Peyer's patch (tissue), 4 donors: Measurements from ENCODE around the gene LRBA. TPM values are rescaled to one million over a fixed set of nuclear protein-coding genes. Genes with fewer than 3 reads are reported as not detected.
"Not testable (repeated sequence)": the region's sequence is repeated elsewhere in the genome, so short reads cannot be mapped to it uniquely, and the experiment has no call there.

Experiments
- DNase-seq, 3 donors: peaks; one replicate each; pipeline ENCODE4 v3.0.0-alpha.2; 2017 to 2019
- H3K27ac ChIP-seq, 4 donors: fragments of 200-600 bp; sonication (generic); one replicate each; pipeline ENCODE4 v1.5.1; 2016 to 2019
- H3K27me3 ChIP-seq, 2 donors: fragments of 200-600 bp; sonication (generic); one replicate each; pipeline ENCODE4 v1.5.1; 2019
- H3K36me3 ChIP-seq, 3 donors: fragments of 200-600 bp; sonication (generic); one replicate each; pipeline ENCODE4 v1.5.1; 2016 to 2019
- H3K4me1 ChIP-seq, 4 donors: fragments of 200-600 bp; sonication (generic); one replicate each; pipeline ENCODE4 v1.5.1; 2016 to 2019
- H3K4me3 ChIP-seq, 4 donors: fragments of 200-600 bp; sonication (generic); 1 replicate in 3 of 4; 2 replicates in 1 of 4; pipeline ENCODE4 v1.5.1; 2016 to 2019; ENCODE audit warnings: mild to moderate bottlenecking in 1 of 4
- H3K9me3 ChIP-seq, 4 donors: fragments of 200-600 bp; sonication (generic); one replicate each; pipeline ENCODE4 v1.5.1; 2016 to 2019; ENCODE audit warnings: mild to moderate bottlenecking in 1 of 4
- CTCF ChIP-seq, 6 experiments: fragments of 450-650 bp in 4 of 6; fragments of 200-600 bp in 2 of 6; sonication (generic) in 1 of 6; IDR thresholded peaks; one replicate each; pipeline ENCODE4 v1.5.1; 2017 to 2019; ENCODE audit warnings: antibody characterized with exemption in 6 of 6, mild to moderate bottlenecking in 3 of 6, moderate library complexity in 1 of 6
- POLR2A ChIP-seq, 2 donors: fragments of 450-650 bp; IDR thresholded peaks; one replicate each; pipeline ENCODE4 v1.5.1; 2017; ENCODE audit warnings: antibody characterized with exemption in 2 of 2, mild to moderate bottlenecking in 2 of 2, moderate library complexity in 2 of 2
- total RNA-seq, 4 donors: library from RNA; depleted of rRNA; stranded (reverse); fragments of >200 nt; gene quantifications; one replicate each; pipeline ENCODE4 v1.1.0, GENCODE V29; 2016

LRBA gene
- total RNA-seq, 4 donors from 2014 or later = 71.5 to 120 (median 91.7) TPM

GRCh38 chr4:150562751-150563150 is 452.3 kb downstream of the LRBA start:
- Histone ChIP-seq H3K27ac (no peak overlapping the region), H3K4me3 (no peak overlapping the region), H3K36me3 (peaks cover 0 to 7% (median 0%) of the 10 kb centered on the region in 3 donors), H3K9me3 (no peaks in the 10 kb centered on the region), H3K27me3 (no peaks in the 10 kb centered on the region), H3K4me1 (no peaks in the 10 kb centered on the region)
- no peak for DNase-seq
- TF ChIP-seq POLR2A (IDR thresholded peaks at IDR 0.05) = no peak
- TF ChIP-seq CTCF (IDR thresholded peaks at IDR 0.05) = no peak

- Histone ChIP-seq H3K36me3 (peaks cover 0 to 7% (median 0%) of the 10 kb centered on the region in 3 donors), H3K27ac (no peak overlapping the region), H3K9me3 (no peaks in the 10 kb centered on the region), H3K27me3 (no peaks in the 10 kb centered on the region), H3K4me1 (no peaks in the 10 kb centered on the region), H3K4me3 (no peak overlapping the region)
- TF ChIP-seq POLR2A (IDR thresholded peaks at IDR 0.05) (no peak), CTCF (IDR thresholded peaks at IDR 0.05) (no peak)
- DNase-seq = no peak
Observed at GRCh38 chr4:150562250-150562649, 452.8 kb downstream of the LRBA start.

- Histone ChIP-seq H3K4me3 (no peak overlapping the region), H3K27ac (no peak overlapping the region), H3K4me1 (no peaks in the 10 kb centered on the region), H3K36me3 (peaks cover 0 to 7% (median 0%) of the 10 kb centered on the region in 3 donors), H3K27me3 (no peaks in the 10 kb centered on the region), H3K9me3 (no peaks in the 10 kb centered on the region)
- DNase-seq = no peak
- TF ChIP-seq POLR2A (IDR thresholded peaks at IDR 0.05) (no peak), CTCF (IDR thresholded peaks at IDR 0.05) (no peak)
Observed at GRCh38 chr4:150561143-150561737, 453.8 kb downstream of the LRBA start.

GRCh38 chr4:150557811-150558210 is 457.3 kb downstream of the LRBA start:
- not testable (repeated sequence) for H3K27ac ChIP-seq, H3K9me3 ChIP-seq, H3K4me1 ChIP-seq, DNase-seq, H3K36me3 ChIP-seq, H3K4me3 ChIP-seq, H3K27me3 ChIP-seq

GRCh38 chr4:150547154-150547838 is 467.8 kb downstream of the LRBA start:
- H3K36me3 ChIP-seq = no peaks in the 10 kb centered on the region
- H3K27ac ChIP-seq = no peak overlapping the region
- no peaks in the 10 kb centered on the region for H3K9me3 ChIP-seq
- H3K27me3 ChIP-seq = no peaks in the 10 kb centered on the region
- H3K4me1 ChIP-seq = no peaks in the 10 kb centered on the region
- DNase-seq = no peak
- no peak overlapping the region for H3K4me3 ChIP-seq
- TF ChIP-seq POLR2A (IDR thresholded peaks at IDR 0.05) = no peak
- TF ChIP-seq CTCF (IDR thresholded peaks at IDR 0.05) = no peak

GRCh38 chr4:150546286-150546685 is 468.8 kb downstream of the LRBA start:
- no peak overlapping the region for H3K27ac ChIP-seq
- no peaks in the 10 kb centered on the region for H3K27me3 ChIP-seq
- no peaks in the 10 kb centered on the region for H3K9me3 ChIP-seq
- no peaks in the 10 kb centered on the region for H3K4me1 ChIP-seq
- TF ChIP-seq POLR2A (IDR thresholded peaks at IDR 0.05) (no peak), CTCF (IDR thresholded peaks at IDR 0.05) (no peak)
- no peak overlapping the region for H3K4me3 ChIP-seq
- DNase-seq = no peak
- no peaks in the 10 kb centered on the region for H3K36me3 ChIP-seq
